GM12874 (cell line): Measurements from ENCODE around the gene ADCY1.

Experiments used
- CTCF ChIP-seq: IDR thresholded peaks from 2 replicates; pipeline ENCODE4 v1.5.1; 2011; ENCODE audit warnings: low read depth, mild to moderate bottlenecking, control low read depth, low read length, moderate library complexity; ENCODE audit not compliant: insufficient read depth

Gene ADCY1

DNA sequence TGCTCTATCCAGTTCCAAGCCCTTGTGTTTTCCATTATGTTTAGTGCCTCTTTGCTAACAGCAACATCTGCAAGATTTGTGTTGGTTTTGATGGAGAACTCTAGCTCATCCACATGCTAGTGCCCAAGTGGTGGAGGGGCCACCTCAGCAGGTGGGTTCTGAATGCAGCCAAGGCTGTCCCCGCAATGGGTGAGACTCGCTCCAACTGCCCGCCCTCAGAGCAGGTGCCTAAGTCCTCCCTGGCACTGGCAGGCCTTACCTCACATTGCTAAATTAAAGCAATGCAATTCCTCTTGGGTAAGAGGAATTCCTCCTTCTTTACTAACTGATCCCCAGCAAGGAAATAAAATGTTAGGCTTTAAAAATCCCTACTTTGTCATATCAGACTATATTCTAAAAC lies 146.8 kb downstream of the ADCY1 start:
- no peak for TF ChIP-seq CTCF

- no peak for TF ChIP-seq CTCF
Measured at GRCh38 chr7:45721686-45722598, 147.8 kb downstream of the ADCY1 start.

DNA sequence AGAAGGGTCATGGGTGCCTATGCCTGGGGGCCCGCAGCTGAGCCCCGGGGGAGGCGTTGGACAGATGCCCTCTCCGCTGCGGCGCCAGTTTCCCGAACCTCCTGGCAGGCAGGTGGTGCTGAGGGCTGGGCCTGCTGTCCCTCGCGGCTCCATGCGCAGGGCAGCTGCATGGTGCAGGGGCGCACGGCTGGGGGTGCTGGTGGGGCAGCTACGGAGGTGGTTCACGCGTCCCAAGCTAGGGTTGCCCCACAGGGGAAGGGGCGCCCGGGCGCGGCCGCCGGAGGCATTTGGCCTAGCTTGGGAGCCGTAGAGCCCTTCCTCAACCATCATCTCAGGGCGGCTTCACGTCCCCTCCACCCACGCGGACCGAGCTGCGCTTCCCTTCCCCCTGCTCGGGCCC lies 152.7 kb downstream of the ADCY1 start:
- TF ChIP-seq CTCF, result no peak
